Measurements from ENCODE around the gene TMEM63C.

DNA sequence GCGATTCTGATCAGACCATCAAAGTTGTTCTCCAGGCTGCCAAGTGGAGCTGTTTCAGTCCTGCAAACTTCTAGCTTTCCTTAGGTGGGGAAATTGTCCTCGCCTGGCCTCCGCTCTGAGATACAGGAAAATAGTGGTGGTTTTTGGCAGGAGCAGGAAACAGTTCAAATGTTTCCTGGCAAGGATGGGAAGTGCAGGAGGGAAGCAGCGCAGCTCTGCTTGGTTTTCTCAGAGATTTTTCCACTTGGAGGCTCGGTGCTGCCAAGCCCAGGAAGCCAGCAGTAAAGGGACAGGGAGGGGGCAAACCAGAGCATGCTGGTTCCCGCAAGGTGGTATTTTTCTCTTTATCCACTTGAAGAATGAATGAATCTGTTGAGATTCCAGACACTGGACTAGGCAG is 17.0 kb downstream of the TMEM63C start:
- no peak for TF ChIP-seq POLR2A (IDR thresholded peaks at IDR 0.05)
- TF ChIP-seq CTCF (IDR thresholded peaks at IDR 0.05) = no peak
- TF ChIP-seq EP300 (IDR thresholded peaks at IDR 0.05) = no peak
- TF ChIP-seq POLR2AphosphoS5 (IDR thresholded peaks at IDR 0.05) = no peak
